HG02852 (cell line): ENCODE results near the gene SLC6A17.
A peak's percentile ranks its signal among the peaks of the same experiment; 100 is the strongest.

ENCODE experiments used
- ATAC-seq: cut with Tn5 transposase; IDR thresholded peaks from one replicate; pipeline ENCODE4 v1.9.1; 2021; ENCODE audit warnings: mild to moderate bottlenecking, moderate library complexity; ENCODE audit not compliant: unreplicated experiment

Gene SLC6A17

DNA sequence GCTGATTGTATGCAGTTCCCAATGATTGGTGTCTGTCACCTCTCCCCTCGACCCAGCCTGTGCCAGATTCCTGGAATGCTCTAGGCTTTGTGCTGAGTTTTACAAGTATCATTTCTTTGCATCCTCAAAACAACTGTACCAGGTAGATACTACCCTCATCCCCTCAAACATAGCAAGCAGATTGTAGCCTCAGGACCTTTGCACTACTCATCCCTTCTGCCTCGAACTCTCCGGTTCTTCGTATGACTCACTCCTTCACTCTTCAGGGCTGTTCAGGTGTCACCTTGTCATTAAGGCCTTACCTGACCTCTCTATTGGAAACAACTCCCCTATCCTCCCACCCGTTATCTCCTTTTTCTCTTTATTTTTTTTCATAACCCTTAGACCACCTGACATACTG lies 67.8 kb downstream of the SLC6A17 start:
- no peak for ATAC-seq

DNA sequence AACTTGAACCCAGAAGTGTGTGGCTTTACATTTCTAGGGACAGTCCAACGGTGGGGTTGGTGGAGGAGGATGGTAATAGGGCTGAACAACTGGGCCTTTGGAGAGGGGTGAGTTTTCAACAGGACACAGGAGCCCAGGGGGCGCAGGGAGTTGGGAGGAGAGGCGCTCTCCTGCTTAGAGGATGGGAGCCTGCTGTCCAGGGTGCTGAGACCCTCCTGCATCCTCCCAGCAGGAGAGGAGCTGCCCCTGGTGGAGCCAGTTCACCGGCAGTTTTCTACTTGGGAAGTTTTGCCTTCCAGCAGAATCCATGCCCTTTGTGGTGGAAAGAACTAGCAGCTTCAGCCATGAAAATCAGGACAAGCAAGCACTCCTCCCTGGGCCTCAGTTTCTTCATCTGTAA lies 68.4 kb downstream of the SLC6A17 start:
- ATAC-seq = no peak

DNA sequence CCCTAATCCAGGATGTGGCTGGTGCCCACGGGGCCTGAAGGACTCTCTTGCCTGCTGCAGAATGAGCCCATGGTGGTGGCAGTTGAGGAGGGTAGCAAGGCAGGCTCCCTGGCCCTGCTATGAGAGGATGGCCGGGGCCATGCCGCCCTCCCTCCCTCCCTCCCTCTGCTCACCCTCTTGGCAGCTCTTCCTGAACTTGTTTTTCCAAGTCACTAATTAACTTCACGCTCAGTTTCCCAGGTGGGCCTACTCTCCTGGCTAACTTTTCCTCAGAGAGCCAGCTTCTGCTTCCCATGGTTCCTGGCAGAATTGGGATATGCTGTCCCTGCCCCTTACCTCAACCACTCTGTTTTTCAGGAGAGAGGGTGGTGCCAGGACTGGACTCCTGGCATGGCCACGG lies 70.0 kb downstream of the SLC6A17 start:
- no peak for ATAC-seq

DNA sequence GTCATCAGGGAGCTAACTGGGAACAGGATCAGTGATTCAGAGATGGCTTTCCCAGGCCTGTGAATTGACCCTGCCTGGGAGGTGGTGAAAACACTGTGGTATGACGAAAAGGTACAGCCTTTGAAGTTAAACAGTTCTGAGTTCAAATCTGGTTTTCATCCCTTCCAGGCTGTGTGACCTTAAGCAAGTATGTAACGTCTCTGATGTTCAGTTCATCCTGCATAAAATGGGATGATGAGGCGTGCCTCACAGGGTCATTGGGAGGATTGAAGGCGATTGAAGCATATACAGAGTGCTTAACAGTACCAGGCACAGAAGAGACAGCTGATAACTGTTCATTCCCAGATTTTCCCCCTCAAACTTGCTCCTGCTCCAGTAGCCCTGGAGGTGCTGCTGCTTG lies 70.8 kb downstream of the SLC6A17 start:
- no peak for ATAC-seq

DNA sequence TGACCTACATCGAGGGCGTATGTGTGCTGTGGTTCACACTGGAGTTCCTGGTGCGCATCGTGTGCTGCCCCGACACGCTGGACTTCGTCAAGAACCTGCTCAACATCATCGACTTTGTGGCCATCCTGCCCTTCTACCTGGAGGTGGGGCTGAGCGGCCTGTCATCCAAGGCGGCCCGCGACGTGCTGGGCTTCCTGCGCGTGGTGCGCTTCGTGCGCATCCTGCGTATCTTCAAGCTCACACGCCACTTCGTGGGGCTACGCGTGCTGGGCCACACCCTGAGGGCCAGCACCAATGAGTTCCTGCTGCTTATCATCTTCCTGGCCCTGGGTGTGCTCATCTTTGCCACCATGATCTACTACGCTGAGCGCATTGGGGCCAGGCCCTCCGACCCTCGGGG lies 72.8 kb downstream of the SLC6A17 start:
- no peak for ATAC-seq

DNA sequence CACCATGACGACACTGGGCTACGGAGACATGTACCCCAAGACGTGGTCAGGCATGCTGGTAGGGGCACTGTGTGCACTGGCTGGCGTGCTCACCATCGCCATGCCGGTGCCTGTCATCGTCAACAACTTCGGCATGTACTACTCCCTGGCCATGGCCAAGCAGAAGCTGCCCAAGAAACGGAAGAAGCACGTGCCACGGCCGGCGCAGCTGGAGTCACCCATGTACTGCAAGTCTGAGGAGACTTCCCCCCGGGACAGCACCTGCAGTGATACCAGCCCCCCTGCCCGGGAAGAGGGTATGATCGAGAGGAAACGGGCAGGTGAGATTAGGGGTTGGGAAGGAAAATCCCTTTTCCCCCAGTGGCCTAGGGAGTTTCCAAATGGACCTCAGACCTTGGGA lies 73.3 kb downstream of the SLC6A17 start:
- no peak for ATAC-seq

DNA sequence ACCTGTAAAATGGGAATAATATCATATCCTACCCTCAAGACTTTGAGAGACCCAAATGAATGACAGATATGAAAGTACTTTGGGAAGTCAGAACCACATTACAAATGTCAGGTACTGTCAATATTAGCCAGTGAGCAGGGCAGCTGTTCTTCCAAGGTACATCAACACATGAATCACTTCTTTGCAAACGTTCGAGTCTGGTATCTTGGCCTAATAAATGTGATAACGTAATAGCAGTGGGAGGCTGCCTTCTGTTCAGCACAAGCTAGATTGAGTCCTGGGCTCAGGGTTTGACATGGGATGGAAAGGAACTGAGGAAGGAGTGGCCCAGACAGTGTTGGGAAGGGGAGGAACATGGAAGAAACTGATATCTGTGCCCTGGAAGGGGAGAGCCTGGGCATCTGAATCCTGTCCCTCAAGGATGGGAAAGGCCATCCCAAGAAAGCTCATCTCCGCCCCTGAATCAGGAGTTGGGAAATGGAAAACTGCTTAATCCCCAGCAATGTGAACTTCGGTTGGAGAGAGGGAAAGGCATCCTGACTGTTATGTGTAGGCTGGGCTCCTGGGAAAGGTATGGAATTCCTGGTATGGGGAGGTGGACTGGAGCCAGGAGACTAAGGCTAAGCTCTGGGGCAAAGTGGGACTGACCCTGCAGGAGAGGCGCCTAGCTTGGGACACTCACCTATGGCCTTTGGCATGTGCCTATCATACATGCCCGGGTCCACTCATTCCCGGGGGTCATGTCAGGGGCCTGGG lies 74.1 kb downstream of the SLC6A17 start:
- ATAC-seq = no peak

DNA sequence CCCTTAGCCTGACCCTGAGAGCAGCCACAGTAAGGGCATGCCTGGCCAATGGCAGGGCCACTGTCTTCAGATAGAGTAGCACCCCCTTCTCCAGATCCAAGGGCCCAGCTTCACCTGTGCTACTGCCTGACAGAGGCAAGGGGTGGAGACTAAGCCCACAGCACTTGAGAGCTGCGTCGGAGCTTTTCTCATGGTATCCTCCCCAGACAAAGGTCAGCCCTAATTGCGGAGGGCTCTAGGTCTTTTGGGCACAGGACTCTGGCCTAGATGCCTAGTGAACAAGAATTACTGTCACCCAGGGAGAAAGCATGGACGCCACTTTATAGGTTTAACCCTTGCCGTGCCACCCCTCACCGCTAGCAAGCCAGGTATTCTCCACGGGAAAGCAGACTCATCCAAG lies 74.9 kb downstream of the SLC6A17 start:
- ATAC-seq = no peak

DNA sequence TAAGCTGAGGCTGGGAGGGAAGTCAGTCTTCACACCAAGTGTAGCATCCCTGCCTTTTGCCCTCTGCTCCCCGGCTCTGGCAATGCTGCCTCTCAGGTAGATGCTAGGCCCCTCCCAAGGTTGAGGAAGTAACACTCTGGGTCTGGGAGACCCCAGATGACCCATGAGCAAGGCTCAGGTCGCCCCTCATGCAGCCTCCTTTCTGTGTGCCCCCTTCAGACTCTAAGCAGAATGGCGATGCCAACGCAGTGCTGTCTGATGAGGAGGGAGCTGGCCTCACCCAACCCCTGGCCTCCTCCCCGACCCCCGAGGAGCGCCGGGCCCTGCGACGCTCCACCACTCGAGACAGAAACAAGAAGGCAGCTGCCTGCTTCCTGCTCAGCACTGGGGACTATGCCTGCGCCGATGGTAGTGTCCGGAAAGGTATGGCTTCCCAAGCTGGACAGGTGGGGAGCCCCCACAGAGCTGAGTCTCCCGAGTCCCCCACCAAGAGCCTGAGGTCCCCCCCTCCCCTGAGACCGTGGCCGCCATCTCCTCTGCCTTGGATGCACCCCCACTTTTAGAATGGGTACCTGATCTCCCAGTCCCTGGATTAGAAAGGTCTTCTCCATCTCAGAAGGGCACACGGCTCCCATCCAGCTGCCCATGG lies 75.6 kb downstream of the SLC6A17 start:
- no peak for ATAC-seq

DNA sequence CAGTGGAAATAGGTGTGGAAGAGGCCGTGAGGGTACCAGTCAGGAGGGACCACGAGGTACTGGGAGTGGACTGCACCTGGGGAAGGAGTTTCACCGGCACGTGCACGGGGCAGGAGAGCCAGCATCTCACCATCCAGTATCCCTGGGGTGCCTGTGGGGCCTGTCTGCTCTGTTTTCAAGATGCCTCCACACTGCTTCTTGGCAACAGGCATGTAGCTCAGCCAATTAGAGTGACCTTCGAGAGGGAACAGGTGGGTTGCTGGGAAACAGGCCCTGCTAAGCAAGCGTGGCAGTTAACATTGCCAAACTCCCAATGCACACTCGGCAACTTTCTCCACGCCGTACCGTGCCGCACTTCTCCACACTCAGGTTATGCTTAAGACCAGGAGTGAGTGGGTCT lies 77.5 kb downstream of the SLC6A17 start:
- ATAC-seq = no peak

DNA sequence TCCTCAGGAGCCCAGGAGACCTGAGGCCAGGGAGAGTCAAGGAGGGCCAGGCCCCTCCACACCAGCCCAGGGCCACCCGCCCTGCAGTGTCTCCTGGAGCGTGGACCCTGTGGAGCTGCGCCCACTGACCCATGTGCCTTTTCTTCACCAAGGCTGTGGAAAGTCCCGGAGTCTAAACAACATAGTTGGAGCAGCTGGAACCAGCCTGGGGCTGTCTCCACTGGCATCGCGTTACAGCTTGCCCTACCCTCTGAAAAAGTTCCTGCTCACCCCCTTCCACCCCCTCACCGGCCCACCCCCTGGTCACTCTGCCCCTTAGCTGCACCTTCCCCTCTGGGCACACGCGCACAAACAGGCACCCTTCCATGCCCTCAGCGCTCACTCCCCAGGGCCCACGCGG lies 78.1 kb downstream of the SLC6A17 start:
- ATAC-seq = no peak

DNA sequence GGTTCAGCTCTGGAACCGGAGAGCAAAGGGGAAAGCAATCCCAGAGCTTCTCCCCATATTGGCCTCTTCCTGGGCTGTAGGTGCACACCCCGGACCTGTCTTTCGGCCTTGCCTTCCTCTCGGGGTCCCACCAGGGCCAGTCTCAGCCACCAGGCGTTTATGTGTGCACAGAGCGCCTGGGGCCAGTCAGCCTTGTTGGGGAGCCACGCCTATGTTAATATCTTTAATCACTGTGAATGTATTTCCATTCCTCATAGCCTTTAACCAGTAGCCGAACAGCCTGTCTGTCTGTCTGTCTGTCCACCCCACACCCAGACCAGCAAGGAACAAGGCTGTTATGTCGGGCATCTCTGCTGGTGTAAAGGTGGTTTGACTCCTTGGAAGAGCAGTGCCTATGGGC lies 78.6 kb downstream of the SLC6A17 start:
- no peak for ATAC-seq

DNA sequence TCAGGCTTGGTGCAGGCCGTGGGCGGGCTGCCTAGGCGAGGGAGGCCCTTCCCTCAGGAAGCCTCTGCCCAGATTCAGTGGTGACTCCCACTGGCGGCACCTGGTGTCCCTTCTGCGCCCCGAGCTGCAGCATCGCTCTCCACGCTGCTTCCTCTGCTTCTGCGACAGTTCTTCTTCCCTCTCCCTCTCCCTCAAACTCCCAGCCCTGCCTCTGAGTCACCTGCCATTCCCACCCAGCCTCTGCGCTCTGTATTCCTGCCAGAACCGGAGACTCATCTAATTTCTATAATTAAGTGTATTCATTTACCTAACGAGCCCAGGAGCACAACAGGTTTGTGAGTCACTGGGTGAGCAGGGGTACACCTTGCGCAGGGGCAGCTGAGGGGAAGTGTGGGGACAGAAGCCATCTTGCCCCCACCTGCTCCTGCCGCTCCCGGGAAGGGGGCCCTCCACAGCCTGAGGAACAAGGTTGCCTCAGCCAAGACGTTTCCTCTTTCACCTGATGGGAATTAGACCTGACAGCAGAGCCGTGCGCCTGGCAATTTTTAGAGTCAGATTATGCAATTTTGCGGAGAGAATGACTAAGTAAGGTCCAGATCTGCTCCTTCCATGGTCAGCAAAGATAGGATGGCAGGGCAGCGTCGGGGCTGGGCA lies 79.2 kb downstream of the SLC6A17 start:
- no peak for ATAC-seq

DNA sequence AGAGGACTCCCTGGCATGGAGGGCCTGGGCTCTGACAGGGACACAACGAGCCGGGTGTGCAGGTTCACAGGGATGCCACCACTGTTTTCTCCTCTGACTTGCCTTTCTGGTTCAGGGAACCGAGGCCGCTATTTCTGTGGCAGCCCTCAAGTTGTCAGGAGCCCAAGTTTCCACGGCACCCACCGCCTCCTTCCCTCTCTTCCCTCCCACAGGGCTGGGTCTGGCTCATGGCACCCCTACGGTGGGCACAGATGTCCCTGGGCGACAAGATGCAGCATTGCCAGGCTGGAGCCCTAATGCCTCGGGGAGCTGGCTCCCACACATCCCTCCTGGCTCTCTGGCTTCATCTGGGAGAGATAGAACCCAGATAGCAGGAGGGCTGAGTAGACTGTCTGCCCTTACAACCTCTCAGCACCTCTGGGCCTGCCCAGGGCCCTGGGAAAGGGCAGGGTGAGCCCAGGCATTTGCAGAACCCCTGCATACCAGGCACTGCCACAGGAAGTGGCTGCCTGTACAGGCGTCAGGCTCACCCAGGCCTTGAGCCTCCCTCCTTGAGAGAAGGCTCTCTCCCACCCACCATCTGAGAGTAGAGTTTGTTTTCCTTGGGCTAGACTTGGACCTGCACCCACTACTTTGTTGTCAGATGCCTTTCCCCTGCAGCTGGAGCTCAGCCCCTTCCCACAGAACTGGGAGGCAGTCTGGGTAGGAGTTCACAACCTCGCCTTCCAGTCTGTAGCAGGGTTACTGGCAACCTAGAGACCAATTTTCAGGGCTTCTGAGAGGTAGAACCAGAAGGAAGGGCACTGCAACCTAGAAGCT lies 80.3 kb downstream of the SLC6A17 start:
- no peak for ATAC-seq

DNA sequence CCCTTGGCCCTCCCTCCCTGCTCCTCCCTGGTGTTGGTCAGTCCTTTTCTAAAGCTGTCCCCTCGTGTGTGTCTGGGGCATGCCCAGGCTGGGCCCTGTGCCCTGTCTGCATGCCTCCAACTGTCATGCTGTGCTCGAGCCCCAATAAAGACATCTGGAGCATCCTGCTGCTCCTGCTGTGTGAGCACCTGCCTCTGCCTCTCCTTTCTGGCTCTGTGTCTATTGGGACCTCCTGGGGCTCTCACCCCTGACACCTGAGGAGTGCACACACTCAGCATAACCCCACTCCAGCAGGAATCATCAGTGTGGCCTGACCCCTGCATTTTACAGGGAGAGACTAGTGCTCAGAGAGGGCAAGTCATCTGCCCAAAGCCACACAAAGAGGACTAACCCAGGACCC lies 83.6 kb downstream of the SLC6A17 start:
- ATAC-seq = no peak

DNA sequence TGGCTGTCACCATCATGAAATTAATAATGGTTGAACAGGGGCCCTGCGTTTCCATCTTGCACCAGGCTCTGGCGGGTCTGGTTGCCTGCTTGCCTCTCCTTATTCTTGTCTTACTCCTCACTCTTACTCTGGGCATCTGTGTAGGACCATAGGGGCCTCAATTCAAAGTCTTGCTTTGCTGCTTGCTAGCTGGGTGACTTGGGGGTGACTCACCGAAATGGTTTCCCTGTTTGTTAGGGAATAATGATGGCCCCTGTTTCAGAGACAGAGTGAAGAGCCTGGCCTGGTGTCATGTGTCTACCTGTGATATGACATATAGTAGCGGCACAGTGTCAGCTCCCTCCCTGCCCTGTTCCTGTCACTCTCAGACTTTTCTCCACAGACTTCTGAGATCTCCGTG lies 84.4 kb downstream of the SLC6A17 start:
- no peak for ATAC-seq

DNA sequence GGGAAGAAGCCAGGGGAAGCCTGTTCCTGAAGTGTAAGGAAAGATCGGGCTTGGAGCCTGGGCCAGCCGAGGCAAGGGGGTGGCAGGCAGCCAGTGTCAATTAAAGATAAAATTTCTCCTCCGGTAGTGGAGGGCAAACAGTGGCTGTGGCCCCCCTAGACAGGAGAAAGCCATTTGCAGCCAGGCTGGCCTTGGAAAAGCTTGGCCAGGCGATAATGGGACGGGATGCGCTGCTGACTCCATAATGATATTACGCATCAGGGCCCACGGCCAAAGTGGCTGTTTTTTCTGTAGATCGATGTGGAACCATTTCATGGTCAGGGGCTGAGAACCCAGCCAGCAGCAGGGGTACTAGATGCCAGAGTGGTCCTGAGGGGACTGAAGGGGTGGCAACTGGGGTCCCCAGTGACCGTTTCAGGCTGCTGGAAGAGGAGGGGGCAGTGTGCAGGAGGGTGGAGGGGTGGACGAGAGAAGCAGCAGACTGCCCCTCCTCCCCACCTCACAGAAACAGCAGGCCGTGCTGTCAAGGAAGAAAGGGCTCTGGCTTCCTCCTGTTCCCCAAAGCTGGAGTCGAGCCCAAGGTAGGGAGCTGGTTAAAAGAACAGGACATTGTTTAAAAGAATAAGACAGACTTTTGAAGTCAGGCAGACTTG lies 85.0 kb downstream of the SLC6A17 start:
- ATAC-seq = no peak

DNA sequence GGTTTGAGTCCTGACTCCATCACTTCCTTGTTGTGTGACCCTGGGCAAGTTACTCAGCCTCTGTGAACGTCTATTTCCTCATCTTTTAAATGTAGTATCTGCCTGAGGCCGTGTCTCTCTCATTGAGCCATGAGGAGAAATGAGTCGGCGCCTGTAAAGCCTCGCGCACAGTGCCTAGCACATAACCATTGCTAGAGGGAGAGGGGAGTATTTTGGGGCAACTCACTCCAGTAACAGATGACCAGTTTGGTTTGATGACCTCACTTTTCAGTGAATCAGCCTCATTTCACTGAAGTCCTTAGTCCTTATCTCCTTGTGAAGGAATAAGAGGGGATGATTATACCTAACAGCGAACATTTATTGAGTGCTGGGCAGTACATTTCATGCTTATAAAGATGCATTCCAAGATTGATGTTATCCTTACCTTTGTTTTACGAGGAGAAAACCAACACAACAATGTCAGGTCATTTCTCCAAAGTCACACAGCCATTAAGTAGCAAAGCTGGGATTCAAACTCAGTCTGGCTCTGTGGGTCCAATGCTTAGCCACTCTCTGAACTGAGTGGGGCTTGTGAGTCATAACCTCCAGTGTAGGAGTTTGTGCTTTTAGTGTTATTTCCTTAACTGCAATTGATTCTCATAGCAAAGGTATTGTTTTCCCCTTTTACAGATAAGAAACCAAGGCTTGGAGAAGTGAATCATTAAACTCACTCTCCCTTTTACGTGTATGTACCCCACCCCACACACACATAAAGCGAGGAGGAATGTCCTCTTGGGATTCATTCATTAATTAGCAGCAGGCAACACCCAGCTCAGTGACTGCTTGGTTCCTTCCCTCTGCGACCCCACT lies 85.8 kb downstream of the SLC6A17 start:
- ATAC-seq = peak; percentile 67

DNA sequence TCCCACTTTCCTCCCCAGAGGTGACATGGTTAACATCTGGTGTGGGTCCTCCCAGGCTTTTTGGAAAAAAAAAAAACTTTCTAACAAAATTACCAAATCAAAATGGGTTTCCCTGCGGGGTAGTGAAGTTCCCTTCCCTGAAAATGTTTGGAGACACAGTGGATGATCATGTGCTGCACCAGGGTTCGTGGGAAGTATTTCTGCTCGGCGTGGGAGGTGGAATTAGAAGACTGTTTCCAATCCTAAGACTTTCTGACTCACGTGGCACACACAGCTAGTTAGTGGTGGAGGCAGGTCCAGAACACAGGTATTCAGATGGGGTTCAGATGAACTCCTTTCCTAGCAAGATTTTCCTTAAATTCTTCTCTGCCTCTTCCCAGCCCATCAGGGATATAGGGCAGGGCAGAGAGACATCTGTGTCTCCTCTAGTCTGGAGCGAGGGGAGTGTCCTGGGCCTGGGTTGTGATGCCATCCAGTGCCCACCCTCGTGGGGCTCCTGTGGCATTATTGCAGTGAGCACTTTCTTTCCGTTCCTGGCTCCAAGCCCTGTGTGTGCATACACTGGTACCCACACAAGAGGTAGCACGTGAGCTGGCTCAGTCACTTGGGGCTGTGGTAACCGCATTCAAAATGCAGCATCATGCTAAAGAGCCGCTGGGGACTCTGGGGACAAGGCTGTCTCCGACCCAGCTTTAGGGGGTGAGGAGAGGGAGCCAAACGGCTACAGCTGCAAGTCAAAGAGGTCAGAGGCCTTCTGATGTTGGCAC lies 87.3 kb downstream of the SLC6A17 start:
- ATAC-seq = no peak
